ENCODE results near the gene GDE1.

GDE1 gene

GRCh38 chr16:19485611-19486010 is 36.3 kb downstream of the GDE1 start:
- no peak for DNase-seq

DNA sequence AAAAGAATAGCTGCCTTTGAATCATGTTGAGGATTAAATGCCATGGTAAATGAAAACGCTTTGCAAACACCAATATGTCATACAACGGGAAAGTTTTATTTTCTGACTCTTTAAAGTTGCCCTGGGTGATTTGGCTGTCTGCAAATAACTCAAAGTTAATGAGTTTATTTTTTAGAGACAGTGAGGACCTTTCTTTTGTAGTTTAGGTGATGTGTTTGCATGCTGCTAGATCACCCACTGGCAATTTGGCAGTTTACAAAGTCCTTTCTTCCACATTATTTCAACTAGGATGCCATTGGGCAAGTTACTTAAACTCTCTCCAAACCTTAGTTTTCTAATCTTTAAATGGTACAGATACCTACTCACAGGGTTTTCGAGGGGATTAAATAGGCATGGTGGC is 37.8 kb downstream of the GDE1 start:
- DNase-seq, result no peak

DNA sequence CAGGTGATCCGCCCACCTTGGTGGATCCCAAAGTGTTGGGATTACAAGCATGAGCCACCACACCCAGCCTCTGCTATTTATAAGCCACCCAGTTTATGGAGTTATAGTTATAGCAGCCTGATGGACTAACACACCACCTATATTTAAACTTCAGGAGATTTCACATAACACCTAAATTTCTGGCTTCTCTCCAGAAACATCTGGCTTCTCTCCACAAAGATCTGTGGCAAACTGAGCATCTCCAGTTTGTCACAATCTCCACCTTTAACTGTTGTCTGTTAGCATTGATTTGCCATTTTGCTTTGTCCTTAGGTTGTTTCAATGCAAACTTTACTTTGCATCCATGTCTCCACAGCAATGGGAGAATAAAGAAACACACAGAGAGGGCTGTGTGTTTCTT is 39.6 kb downstream of the GDE1 start:
- DNase-seq, result no peak

DNA sequence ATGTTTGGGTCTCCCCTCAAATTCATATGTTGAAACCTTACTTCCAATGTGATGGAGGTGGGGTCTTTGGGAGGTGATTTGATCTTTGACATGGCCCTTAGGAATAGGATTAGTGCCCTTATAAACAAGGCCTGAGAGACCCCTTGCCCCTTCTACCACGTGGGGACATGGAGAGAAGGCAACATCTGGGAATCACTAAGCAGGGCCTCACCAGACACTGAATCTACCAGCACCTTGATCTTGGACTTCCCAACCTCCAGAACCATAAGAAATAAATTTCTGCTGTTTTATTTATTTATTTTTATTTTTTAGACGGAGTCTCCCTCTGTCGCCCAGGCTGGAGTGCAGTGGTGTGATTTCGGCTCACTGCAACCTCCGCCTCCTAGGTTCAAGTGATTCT is 40.1 kb downstream of the GDE1 start:
- DNase-seq, result no peak

DNA sequence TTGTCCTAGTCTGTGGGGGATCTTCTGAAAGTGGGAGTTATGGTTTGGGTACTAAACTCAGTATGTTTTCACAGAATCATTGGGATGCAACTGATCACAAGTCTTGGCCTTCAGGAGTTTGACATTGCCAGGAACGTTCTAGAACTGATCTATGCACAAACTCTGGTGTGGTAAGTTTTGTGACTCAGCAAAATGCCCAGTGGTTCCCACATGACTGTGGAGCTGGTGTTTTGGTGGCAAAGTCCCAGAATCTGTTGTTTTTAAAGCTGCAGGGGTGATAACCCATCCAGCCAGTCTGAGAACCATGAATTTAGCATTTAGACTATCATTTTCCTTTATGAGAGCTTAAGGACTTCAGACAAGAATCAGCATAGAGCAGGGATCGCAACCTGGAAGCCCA is 40.6 kb downstream of the GDE1 start:
- DNase-seq, result no peak

- no peak for DNase-seq
These were observed 42.6 kb downstream of the GDE1 start for GRCh38 chr16:19479302-19479721.

GRCh38 chr16:19478505-19478904 is 43.4 kb downstream of the GDE1 start:
- no peak for DNase-seq

DNA sequence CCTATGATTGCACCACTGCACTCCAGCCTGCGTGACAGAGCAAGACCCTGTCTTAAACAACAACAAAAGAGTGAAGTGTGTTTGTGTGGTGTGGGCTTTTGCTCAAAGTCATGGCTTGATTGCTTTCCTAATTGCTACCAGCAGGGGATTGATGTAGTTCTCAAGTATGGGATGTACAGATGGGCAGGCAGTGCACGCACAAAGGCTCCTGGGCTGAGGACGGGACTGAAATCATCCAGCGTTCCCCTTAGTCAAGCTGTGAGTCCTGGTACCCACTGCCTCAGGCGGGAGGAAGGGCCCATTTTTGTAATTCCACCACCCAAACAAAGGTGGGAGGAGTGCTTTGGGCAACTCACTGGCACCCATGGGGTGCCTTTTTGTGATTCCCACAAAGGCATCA is 47.3 kb downstream of the GDE1 start:
- DNase-seq, result no peak

DNA sequence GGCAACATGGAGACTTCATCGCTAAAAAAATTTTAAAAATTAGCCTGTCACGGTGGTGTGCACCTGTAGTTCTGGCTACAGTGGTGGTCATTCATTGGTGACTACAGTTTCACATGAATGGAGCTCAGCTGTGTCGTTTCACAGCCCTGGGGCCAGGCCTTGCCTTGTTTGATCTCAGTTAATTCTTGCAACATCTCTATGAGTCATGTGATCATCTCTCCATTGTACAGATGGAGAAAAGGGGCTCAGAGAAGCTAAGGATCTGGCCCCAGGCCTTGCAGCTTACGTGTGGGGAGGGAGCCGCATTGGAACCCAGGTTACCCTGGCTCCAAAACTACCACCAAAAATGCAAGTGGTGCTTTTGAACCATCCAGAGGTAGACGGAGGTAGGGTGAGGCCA is 49.4 kb downstream of the GDE1 start:
- DNase-seq, result no peak

- no peak for DNase-seq
These were observed 53.6 kb downstream of the GDE1 start for GRCh38 chr16:19468300-19468699.

- DNase-seq, result no peak
These were observed 58.2 kb downstream of the GDE1 start for GRCh38 chr16:19463468-19464315.

DNA sequence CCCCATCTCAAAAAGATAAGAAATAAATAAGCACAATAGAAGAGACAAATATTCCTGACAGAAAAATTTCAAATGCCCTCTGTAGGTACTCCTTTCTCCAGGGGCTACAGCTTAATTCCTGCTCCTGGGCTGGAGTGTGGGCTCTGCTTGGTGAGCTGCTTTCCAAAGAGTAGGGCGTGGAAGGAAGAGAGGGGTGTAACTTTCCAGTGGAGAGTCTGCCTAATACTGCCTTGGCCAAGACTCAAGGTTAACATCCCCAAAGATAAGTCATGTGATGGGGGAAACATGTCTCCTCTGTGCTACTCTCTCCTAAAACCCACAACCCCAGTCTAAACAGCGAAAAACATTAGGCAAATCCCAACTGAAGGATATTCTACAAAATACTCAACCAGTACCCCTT is 61.5 kb downstream of the GDE1 start:
- no peak for DNase-seq

- DNase-seq, result no peak
These were observed 63.0 kb downstream of the GDE1 start for GRCh38 chr16:19458722-19459379.

All from kidney glomerular epithelial cell (primary cell).